Keratinocyte (primary cell): ENCODE results near the gene AFAP1L1. TPM values are rescaled to one million over a fixed set of nuclear protein-coding genes. Genes with fewer than 3 reads are reported as not detected.
A peak's percentile ranks its signal among the peaks of the same experiment; 100 is the strongest.

Experiments used
- DNase-seq: peaks from one replicate; pipeline ENCODE4 v3.0.0-alpha.2; 2011; ENCODE audit warnings: low read depth, missing footprints, low spot score
- FAIRE-seq: peaks from 2 replicates; lab custom pipeline; 2011; peaks lifted over from hg19 to GRCh38; lab: Jason Lieb, UNC
- H2AFZ ChIP-seq: 2 replicates; pipeline ENCODE4 v1.6.0; 2012; ENCODE audit warnings: low read length, control low read depth, inconsistent platforms; ENCODE audit not compliant: control insufficient read depth
- H3K27ac ChIP-seq: 2 replicates; pipeline ENCODE4 v1.5.1; 2011; ENCODE audit warnings: low read length; ENCODE audit not compliant: control insufficient read depth, insufficient read depth
- H3K27me3 ChIP-seq: 3 replicates; pipeline ENCODE4 v1.6.0; 2011; ENCODE audit warnings: low read length; ENCODE audit not compliant: control insufficient read depth, insufficient read depth; ENCODE audit errors: extremely low read depth
- H3K36me3 ChIP-seq, 2 experiments: 2 replicates in 1 of 2; 3 replicates in 1 of 2; pipeline ENCODE4 v1.5.1; 2011; ENCODE audit warnings: low read length in 2 of 2, mild to moderate bottlenecking in 1 of 2; ENCODE audit not compliant: control insufficient read depth in 2 of 2, insufficient read depth in 2 of 2; ENCODE audit errors: extremely low read depth in 1 of 2
- H3K4me1 ChIP-seq: 3 replicates; pipeline ENCODE4 v1.5.1; 2011; ENCODE audit warnings: low read length; ENCODE audit not compliant: control insufficient read depth, insufficient read depth; ENCODE audit errors: extremely low read depth
- H3K4me2 ChIP-seq: 3 replicates; pipeline ENCODE4 v1.6.0; 2011; ENCODE audit warnings: low read depth, low read length; ENCODE audit not compliant: control insufficient read depth, insufficient read depth; ENCODE audit errors: extremely low read depth
- H3K4me3 ChIP-seq, 3 experiments: fragments of 200-600 bp in 1 of 3; sonication (generic) in 1 of 3; 2 replicates in 2 of 3; 3 replicates in 1 of 3; pipeline ENCODE4 v1.5.1; 2011 to 2016; ENCODE audit warnings: low read length in 3 of 3, mild to moderate bottlenecking in 3 of 3, control low read depth in 2 of 3, inconsistent platforms in 1 of 3, low read depth in 1 of 3, mixed read lengths in 1 of 3, mixed run types in 1 of 3, moderate library complexity in 1 of 3; ENCODE audit not compliant: control insufficient read depth in 2 of 3, insufficient read depth in 2 of 3; ENCODE audit errors: extremely low read depth in 1 of 3
- H3K79me2 ChIP-seq: 2 replicates; pipeline ENCODE4 v1.6.0; 2012; ENCODE audit warnings: low read length; ENCODE audit not compliant: control insufficient read depth, insufficient read depth
- H3K9ac ChIP-seq: 3 replicates; pipeline ENCODE4 v1.6.0; 2011; ENCODE audit warnings: low read length; ENCODE audit not compliant: control insufficient read depth, insufficient read depth; ENCODE audit errors: extremely low read depth
- H3K9me1 ChIP-seq: 3 replicates; pipeline ENCODE4 v1.6.0; 2011; ENCODE audit warnings: low read length; ENCODE audit not compliant: control insufficient read depth, insufficient read depth; ENCODE audit errors: extremely low read depth
- H3K9me3 ChIP-seq: 2 replicates; pipeline ENCODE4 v1.5.1; 2012; ENCODE audit warnings: low read depth, low read length; ENCODE audit not compliant: control insufficient read depth
- H4K20me1 ChIP-seq: 3 replicates; pipeline ENCODE4 v1.6.0; 2011; ENCODE audit warnings: low read length; ENCODE audit not compliant: control insufficient read depth, insufficient read depth; ENCODE audit errors: extremely low read depth
- EZH2 ChIP-seq: IDR thresholded peaks from one replicate; pipeline ENCODE4 v1.6.1; 2012; ENCODE audit warnings: inconsistent platforms, mild to moderate bottlenecking, low read length, moderate library complexity
- dilution Hi-C: fragments of 300-500 bp; cut with MboI; formaldehyde crosslinking; loops from one replicate; pipeline ENCODE4 v1.7.0; 2020; ENCODE audit warnings: low sequenced_read_pairs; ENCODE audit not compliant: extremely low pct_ligation_motif_present
- polyA plus RNA-seq, 5 experiments: library from polyadenylated mRNA; depleted of rRNA in 3 of 5; stranded (reverse) in 3 of 5; stranded (forward) in 1 of 5; unstranded in 1 of 5; fragments of >200 nt; gene quantifications; 1 replicate in 1 of 5; 2 replicates in 3 of 5; 3 replicates in 1 of 5; pipeline versions ENCODE4 v1.2.1 to v1.2.3, GENCODE V29; 2011 to 2012; ENCODE audit warnings: missing spikeins in 2 of 5, low read depth in 1 of 5, low replicate concordance in 1 of 5
- TF ChIP-seq, protein P1 (sequence below), 3 experiments: IDR thresholded peaks in 1 of 3; conservative IDR thresholded peaks in 1 of 3; optimal IDR thresholded peaks in 1 of 3; 2 replicates in 2 of 3; 3 replicates in 1 of 3; pipeline versions ENCODE3 to v1.5.1; 2011; ENCODE audit warnings: low read length in 3 of 3, mild to moderate bottlenecking in 3 of 3, moderate library complexity in 2 of 3, control low read depth in 1 of 3, inconsistent platforms in 1 of 3; ENCODE audit not compliant: insufficient read depth in 2 of 3; ENCODE audit errors: extremely low read depth in 1 of 3

The AFAP1L1 gene
- polyA plus RNA-seq, 1 donor (not counting 4 experiments of a cell fraction or from before 2014, with no cell fraction given), result 4.6 TPM

DNA sequence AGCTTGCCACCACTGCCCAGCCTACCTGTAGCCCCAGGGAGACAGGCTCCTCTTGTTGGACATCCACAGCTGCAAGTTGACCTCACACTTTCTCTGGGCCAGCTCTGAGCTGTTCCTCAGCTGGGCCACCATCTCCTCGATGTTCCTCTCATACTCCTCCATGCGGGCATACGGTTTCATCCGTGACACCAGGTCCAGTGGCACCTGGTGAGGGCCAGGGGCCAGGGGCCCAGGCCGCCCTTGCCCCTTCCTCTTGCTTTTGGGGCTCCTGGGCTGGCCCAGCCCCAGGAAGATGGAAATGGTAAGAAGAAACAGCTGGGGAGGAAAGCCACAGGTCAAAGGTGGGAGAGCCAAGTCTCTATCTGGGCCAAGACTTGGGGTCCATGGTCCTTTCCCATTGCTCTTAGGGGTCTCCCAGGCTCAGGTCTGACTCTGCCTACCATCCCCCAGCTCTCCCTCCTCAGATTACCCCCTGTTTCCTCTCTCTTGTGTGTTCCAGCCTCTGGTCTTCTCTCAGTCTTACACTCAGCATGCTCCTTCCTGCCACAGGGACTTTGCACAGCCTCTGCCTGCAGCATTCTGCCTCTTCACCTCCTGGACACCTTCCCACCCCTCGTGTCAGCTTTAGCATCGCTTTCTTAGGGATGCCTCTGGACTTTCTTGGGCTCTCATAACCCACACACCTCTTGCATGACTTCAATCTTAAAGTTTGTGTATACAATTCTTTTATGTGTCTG, 105.2 kb downstream of the AFAP1L1 start:
- H3K9ac ChIP-seq, result no peak overlapping the region
- H3K79me2 ChIP-seq, result no peaks in the 10 kb centered on the region
- no peak overlapping the region for H3K4me2 ChIP-seq
- dilution Hi-C loops, result no loop called here
- no peak overlapping the region for H2AFZ ChIP-seq
- H4K20me1 ChIP-seq, result no peaks in the 10 kb centered on the region
- peaks cover 4% of the 10 kb centered on the region for H3K4me1 ChIP-seq
- no peak for DNase-seq
- FAIRE-seq, result no peak
- no peaks in the 10 kb centered on the region for H3K27me3 ChIP-seq
- no peaks in the 10 kb centered on the region for H3K9me1 ChIP-seq
- TF ChIP-seq, protein P1, sequence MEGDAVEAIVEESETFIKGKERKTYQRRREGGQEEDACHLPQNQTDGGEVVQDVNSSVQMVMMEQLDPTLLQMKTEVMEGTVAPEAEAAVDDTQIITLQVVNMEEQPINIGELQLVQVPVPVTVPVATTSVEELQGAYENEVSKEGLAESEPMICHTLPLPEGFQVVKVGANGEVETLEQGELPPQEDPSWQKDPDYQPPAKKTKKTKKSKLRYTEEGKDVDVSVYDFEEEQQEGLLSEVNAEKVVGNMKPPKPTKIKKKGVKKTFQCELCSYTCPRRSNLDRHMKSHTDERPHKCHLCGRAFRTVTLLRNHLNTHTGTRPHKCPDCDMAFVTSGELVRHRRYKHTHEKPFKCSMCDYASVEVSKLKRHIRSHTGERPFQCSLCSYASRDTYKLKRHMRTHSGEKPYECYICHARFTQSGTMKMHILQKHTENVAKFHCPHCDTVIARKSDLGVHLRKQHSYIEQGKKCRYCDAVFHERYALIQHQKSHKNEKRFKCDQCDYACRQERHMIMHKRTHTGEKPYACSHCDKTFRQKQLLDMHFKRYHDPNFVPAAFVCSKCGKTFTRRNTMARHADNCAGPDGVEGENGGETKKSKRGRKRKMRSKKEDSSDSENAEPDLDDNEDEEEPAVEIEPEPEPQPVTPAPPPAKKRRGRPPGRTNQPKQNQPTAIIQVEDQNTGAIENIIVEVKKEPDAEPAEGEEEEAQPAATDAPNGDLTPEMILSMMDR (optimal IDR thresholded peaks at IDR 0.05 in 1 of 3, IDR thresholded peaks at IDR 0.05 in 1 of 3, conservative IDR thresholded peaks at IDR 0.05 in 1 of 3; ENCODE audit: extremely low read depth in 1 of 3, insufficient read depth in 2 of 3, low read length in 3 of 3), result no peak
- TF ChIP-seq EZH2, result no peak
- H3K36me3 ChIP-seq, result no peaks in the 10 kb centered on the region
- no peak overlapping the region for H3K4me3 ChIP-seq
- H3K9me3 ChIP-seq, result no peaks in the 10 kb centered on the region
- no peak overlapping the region for H3K27ac ChIP-seq

DNA sequence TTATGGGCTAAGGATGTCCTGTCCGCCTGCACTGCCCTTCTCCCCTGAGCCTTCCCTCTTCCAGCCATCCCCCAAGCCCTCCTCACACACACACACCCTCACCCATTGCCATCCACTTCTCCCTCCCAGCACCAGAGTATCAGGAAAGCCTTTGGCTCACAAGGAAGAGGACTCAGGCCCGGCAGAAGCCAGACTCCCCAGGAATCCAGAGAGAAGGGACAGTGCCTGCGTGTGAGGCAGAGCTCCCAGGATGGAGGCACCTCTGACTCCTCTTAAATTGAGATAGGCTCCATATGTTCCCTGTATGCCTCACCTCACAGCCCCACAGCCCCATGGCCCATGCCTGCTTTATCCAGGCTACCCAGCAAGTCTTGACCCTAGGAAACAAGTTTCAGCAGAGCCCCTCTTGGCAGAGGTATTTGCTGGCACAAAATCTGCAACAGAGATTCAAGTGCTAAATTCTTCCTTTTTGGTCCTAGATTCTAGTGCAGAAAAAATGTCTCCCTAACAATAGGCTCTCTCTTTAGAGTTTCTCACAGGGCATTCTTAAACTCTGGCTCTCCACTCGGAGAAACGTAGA, 106.7 kb downstream of the AFAP1L1 start:
- Histone ChIP-seq H3K4me3 (no peak overlapping the region), H4K20me1 (no peaks in the 10 kb centered on the region), H2AFZ (no peak overlapping the region), H3K27me3 (no peaks in the 10 kb centered on the region), H3K79me2 (no peaks in the 10 kb centered on the region), H3K4me2 (no peak overlapping the region), H3K9ac (no peak overlapping the region), H3K27ac (no peak overlapping the region), H3K9me3 (no peaks in the 10 kb centered on the region), H3K36me3 (no peaks in the 10 kb centered on the region), H3K4me1 (peaks cover 4% of the 10 kb centered on the region), H3K9me1 (no peaks in the 10 kb centered on the region)
- DNase-seq (no peak), FAIRE-seq (peak; percentile 53)
- TF ChIP-seq EZH2, result no peak
- TF ChIP-seq, protein P1 (optimal IDR thresholded peaks at IDR 0.05 in 1 of 3, IDR thresholded peaks at IDR 0.05 in 1 of 3, conservative IDR thresholded peaks at IDR 0.05 in 1 of 3; ENCODE audit: extremely low read depth in 1 of 3, insufficient read depth in 2 of 3, low read length in 3 of 3), result no peak
- dilution Hi-C loops, result no loop called here
